Measurements from ENCODE around the gene C1orf87.

C1orf87 gene

DNA sequence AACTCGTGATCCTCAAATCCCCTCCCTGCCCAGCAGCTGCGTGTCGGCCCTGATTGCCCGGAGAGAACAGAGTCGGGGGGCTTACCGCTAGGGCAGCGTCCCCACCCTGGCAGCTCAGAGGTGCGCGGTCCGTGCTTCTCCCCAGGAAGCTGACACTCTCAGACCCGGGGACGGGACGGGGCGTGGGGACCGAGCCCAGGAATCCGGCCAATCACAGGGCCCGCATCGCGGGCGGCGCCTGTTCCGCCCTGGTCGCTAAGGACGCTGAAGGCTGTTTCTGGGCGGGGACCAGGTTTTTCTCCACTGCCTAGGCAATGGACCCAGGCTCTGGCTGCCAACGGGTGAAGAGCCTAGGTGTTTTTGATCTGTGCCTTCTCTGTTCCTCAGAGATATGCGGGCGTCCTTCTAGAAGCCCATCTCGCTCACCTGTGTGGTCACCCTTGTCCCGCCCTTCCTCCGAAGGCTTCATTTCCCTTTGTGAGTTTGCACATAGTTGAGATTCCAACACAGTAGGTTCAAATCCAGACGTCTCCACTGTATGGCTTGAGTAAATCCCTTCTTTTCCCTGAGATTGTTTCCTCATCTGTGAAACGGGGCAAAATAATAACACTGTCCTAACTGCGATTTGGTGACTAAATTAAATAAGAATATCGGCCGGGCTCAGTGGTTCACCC, at the start of gene C1orf87:
TSS of gene C1orf87 (minus strand) at position 166 of the 674 bp plus-strand sequence. CDS start 1,127 bp downstream, outside the sequence.
- DNase-seq (ENCODE audit: low read depth in 3 of 3), result no peak

DNA sequence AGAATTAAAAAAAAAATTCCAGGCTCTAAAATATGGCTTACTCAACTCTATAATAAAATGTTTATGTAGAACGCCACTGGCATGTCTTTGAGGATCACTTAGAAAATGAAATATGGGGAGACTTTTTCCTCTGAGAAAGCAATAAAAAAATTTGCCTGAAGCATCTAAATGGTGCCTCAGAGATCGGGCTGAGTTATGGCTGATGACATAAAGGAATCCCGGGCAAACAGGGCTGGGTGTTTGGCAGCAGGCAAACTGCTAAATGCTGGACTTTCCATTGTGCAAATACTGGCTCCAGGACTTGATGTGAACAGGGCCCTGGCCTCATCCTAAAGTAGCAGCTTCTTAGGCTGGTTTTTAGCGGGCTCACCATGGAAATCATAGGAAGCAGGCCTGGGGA, 44.5 kb upstream of the C1orf87 start:
- DNase-seq (ENCODE audit: low read depth in 3 of 3), result no peak

DNA sequence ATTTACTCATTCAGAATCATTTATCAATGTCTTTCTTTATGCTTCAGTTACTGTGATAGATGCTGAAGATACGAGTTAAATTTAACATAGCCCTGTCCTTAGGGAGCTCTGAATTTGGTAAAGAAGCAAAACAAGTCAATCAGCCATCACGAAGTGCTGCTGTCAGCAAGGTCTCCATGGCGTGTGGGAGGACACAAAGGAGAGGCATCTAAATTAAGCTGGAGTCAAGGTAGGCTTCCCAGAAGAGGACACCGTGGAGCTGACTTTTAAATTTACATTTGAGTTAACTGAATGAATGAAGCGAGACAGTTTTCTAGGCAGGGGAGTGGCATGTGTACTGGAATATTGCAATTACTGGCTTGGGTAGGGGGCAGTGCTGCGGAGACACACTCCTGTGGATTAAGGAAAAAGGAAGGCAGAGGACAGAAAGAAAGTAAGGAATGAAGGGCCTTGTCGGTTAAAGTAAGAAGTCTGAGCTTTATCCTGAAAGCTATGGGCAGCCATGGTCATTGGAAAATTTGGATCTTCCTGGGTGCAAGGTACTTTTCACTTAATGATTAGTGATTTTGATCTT, 41.3 kb upstream of the C1orf87 start:
- DNase-seq (ENCODE audit: low read depth in 3 of 3), result no peak

DNA sequence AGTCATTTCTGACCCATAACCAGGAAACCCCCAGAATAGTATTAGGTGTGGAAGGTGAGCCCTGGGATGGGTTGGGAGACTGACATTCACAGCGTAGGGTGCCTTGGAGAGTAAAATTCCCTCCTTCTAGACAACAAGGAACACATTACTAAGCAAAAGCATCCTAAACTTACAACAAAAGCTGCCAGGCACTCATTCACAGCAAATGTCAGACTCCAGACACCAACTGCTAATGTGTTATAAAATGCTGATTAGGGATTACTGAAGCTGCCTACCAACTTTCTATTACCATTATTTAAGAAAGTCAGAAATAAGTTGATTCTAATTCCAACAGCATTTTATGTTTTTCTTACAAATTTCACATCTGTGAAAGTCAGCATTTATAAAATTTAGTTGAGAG, 40.0 kb upstream of the C1orf87 start:
- no peak for DNase-seq (ENCODE audit: low read depth in 3 of 3)

DNA sequence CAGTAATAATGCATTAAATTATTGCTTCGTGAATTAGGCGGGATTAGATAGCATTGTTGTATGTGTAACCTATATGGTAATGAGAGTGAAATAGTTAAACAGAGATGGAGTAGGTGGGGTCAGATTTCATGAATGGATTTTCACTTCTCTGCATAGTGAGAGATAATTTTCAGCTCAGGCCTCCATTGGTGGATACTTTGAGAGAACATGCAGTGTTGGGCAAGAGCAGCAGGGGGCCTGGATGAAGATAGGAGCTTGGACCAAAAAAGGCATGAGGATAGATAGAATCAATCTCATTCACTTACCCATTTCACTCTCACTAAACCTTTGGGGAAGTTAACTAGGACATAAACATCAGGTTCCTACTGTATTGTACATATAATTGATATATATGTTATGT, 39.5 kb upstream of the C1orf87 start:
- DNase-seq (ENCODE audit: low read depth in 3 of 3), result no peak

- DNase-seq (ENCODE audit: low read depth in 3 of 3), result no peak
Observed at GRCh38 chr1:60111716-60112115, 38.1 kb upstream of the C1orf87 start.

- DNase-seq (ENCODE audit: low read depth in 3 of 3), result no peak
Observed at GRCh38 chr1:60111118-60111517, 37.5 kb upstream of the C1orf87 start.

DNA sequence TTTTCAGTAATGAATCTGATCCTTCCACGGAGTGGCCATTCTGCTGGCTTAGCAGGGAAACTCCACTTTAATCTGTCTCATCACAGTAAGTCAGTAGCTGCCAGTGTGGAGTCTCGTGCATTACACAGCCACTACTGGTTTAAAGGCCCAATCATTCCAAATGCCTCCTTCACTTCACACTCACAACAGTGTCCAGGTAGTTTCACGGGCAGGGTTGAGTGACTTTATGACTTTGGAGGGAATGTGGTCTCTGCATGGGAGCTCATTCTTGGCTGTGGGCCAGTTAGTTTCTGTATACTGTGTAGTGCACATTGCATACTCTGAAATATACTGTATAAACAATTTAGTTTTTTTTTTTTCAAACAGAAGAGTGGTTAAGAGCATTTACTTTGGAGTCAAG, 34.6 kb upstream of the C1orf87 start:
- no peak for DNase-seq (ENCODE audit: low read depth in 3 of 3)

- DNase-seq (ENCODE audit: low read depth in 3 of 3), result no peak
Observed at GRCh38 chr1:60103186-60103585, 29.6 kb upstream of the C1orf87 start.

GRCh38 chr1:60102267-60103061, 28.9 kb upstream of the C1orf87 start:
- no peak for DNase-seq (ENCODE audit: low read depth in 3 of 3)

DNA sequence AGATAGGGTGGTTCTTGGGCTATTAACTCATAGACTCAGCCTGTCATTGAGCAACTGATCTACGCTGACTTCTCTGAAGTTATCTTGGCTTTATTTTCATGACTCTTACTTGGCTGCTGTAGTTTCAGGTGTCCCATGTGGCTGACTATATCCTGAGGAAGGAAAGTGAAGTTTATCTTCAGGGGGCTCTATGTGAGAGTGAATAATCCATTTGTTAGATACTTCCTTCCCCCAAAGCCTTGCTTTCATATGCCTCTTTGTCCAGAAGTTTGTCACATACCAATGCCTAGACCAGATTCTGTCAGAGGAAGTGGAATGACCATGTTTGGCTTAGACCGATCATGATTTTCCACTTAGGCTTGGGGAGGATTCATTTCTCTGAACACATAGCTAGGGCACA, 27.9 kb upstream of the C1orf87 start:
- no peak for DNase-seq (ENCODE audit: low read depth in 3 of 3)

DNA sequence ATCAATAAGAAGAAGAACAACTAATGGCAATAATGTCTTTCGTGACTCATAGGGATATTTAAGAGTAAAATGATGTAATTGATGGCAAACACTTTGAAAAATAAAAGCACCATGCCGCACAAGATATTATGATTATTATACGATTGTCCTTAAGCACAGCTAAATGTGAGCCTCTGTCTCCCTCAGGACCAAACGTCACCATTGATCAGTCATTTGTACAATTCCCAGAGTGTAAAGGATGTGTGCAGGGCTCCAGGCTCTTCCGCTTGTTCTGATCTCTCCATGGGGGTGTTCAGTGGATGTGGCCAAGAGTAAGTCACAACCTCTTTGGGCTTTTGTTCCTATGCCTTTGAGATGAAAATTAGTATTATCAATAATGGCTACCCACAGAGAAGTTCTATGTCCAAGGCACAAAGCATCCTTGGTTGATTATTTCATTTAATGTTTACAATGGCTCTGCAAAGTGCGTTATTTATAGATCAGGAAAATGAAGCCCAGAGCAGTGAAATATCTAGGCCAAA, 17.7 kb upstream of the C1orf87 start:
- no peak for DNase-seq (ENCODE audit: low read depth in 3 of 3)

GRCh38 chr1:60090655-60091054, 17.1 kb upstream of the C1orf87 start:
- DNase-seq (ENCODE audit: low read depth in 3 of 3), result no peak

- DNase-seq (ENCODE audit: low read depth in 3 of 3), result no peak
Observed at GRCh38 chr1:60088620-60089155, 15.1 kb upstream of the C1orf87 start.

DNA sequence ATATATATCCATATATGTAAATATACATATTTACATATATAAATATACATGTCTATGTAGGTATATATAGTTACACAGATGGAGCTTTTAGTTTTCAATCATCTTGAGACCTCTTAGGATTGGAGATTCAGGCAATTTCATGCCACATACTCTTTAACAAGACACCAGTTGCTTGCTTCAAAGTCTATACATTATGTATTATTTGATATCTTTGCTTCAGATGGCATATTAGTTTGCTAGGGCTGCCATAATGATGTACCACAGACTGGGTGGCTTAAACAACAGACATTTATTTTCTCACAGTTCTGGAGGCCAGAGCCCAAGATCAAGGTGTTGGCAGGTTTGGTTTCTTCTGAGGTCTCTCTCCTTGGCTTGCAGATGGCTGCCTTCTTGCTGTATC, 14.1 kb upstream of the C1orf87 start:
- DNase-seq (ENCODE audit: low read depth in 3 of 3), result no peak

DNA sequence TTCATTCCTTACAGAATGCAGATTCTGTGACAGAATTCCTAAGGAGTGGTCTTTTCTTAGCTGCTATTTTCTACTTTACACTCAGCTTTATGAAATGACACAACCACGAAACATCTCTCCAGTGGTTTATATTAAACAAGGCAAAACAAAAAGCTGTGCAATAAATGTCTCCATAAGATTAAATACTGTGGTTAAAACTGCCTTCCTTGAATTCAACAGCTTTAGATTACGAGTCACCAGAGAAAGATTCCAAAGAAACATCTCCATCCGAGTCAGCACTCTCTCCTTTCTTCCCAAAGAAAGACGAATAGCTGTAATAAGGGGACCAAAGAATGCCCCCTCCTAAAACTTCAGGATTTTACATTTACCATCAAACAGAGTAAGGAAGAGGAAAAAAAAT, 4.6 kb upstream of the C1orf87 start:
- no peak for DNase-seq (ENCODE audit: low read depth in 3 of 3)

GRCh38 chr1:60071296-60071695, 2.3 kb downstream of the C1orf87 start:
- no peak for DNase-seq (ENCODE audit: low read depth in 3 of 3)

DNA sequence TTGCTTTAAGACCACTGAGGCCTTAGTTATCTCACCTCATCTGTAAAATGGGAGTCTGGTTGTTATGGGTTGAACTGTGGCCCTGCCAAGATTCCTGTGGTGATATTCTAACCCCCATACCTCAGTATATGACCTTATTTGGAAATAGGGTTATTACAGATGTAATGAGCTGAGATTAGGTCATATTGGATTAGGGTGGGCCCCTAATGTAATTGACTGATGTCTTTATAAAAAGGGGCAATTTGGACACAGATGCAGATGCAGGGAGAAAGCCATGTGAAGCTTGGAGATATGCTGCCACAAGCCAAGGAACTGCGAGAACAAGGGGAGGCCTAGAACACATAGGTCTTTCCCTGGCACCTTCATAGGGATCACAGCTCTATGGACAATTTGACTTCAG, 3.9 kb downstream of the C1orf87 start:
- no peak for DNase-seq (ENCODE audit: low read depth in 3 of 3)

- DNase-seq (ENCODE audit: low read depth in 3 of 3), result no peak
Observed at GRCh38 chr1:60068393-60069045, 5.1 kb downstream of the C1orf87 start.

GRCh38 chr1:60066001-60066400, 7.6 kb downstream of the C1orf87 start:
- no peak for DNase-seq (ENCODE audit: low read depth in 3 of 3)

- DNase-seq (ENCODE audit: low read depth in 3 of 3), result no peak
Observed at GRCh38 chr1:60065199-60065598, 8.4 kb downstream of the C1orf87 start.

DNA sequence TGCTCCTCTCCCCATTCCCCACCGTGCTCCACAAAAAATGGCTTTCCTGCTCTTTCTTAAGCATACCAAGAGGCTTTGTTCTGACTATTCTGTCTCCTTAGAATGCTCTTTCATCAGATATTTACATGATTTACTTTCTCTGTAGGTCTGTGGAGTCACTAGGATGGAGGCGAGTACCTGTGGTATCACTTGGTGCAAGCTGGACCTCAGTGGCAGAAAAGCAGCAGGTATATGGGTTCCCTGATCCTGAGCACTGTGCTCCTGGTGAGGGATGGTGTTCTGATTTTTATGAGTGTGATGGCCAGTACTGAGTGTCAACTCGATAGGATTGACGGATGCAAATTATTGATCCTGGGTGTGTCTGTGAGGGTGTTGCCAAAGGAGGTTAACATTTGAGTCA, 10.0 kb downstream of the C1orf87 start:
- no peak for DNase-seq (ENCODE audit: low read depth in 3 of 3)
